SK-N-SH treated with all-trans-retinoic acid at 6 μM for 48 hours (cell line): ENCODE measurements around the gene PLXNC1.

ENCODE experiments used
- PATZ1 ChIP-seq: fragments of 250-450 bp; sonication (Bioruptor Pico); IDR thresholded peaks from 2 replicates; pipeline ENCODE4 v1.8.0; 2020; ENCODE audit warnings: mild to moderate bottlenecking, moderate library complexity, borderline replicate concordance
- RARB ChIP-seq: fragments of 250-450 bp; sonication (Bioruptor Pico); IDR thresholded peaks from 2 replicates; pipeline ENCODE4 v1.8.0; 2021; ENCODE audit warnings: mild to moderate bottlenecking, moderate library complexity

- TF ChIP-seq PATZ1, result no peak
- no peak for TF ChIP-seq RARB (CRISPR knock-in tag)
These were observed 115.7 kb downstream of the PLXNC1 start for GRCh38 chr12:94263905-94264561.
